K562 (cell line): ENCODE measurements around the gene FUT2. TPM values are rescaled to one million over a fixed set of nuclear protein-coding genes. Genes with fewer than 3 reads are reported as not detected.

Experiments used
- BDP1 ChIP-seq: IDR thresholded peaks from 3 replicates; pipeline ENCODE4 v1.6.1; 2011; ENCODE audit not compliant: insufficient read length, insufficient read depth
- EGR1 ChIP-seq: fragments of 450-650 bp; conservative IDR thresholded peaks from 2 replicates; pipeline ENCODE4 v1.6.1; 2017; ENCODE audit warnings: mild to moderate bottlenecking
- FOXJ3 ChIP-seq: sonication (generic); formaldehyde crosslinking; IDR thresholded peaks from 2 replicates; pipeline ENCODE4 v1.4.0; 2020; ENCODE audit warnings: mild to moderate bottlenecking, missing genetic modification reagents
- HOXB6 ChIP-seq: fragments of 250-450 bp; sonication (Bioruptor Pico); IDR thresholded peaks from 2 replicates; pipeline ENCODE4 v1.5.1; 2022; ENCODE audit warnings: mild to moderate bottlenecking, borderline replicate concordance
- KDM2B ChIP-seq: fragments of 250-450 bp; sonication (Bioruptor Pico); IDR thresholded peaks from 2 replicates; pipeline ENCODE4 v1.8.0; 2021; ENCODE audit warnings: mild to moderate bottlenecking, moderate library complexity
- MAFG ChIP-seq: fragments of 450-650 bp; conservative IDR thresholded peaks from 2 replicates; pipeline ENCODE4 v1.6.1; 2016; ENCODE audit warnings: missing genetic modification characterization, missing compliant biosample characterization
- NFRKB ChIP-seq: fragments of 450-650 bp; IDR thresholded peaks from 2 replicates; pipeline ENCODE4 v1.6.1; 2016; ENCODE audit warnings: low read depth
- PCBP2 ChIP-seq: fragments of 200-400 bp; formaldehyde crosslinking; IDR thresholded peaks from 2 replicates; pipeline ENCODE4 v1.6.1; 2018; ENCODE audit warnings: low read length, low read depth, mild to moderate bottlenecking, moderate library complexity; ENCODE audit not compliant: poor library complexity, severe bottlenecking
- RBM17 ChIP-seq: fragments of 200-400 bp; formaldehyde crosslinking; IDR thresholded peaks from 2 replicates; pipeline ENCODE4 v1.6.1; 2017; ENCODE audit warnings: low read depth, mild to moderate bottlenecking, low read length, borderline replicate concordance
- RNF219 ChIP-seq: fragments of 250-450 bp; sonication (Bioruptor Pico); IDR thresholded peaks from 2 replicates; pipeline ENCODE4 v1.5.0; 2022; ENCODE audit warnings: mild to moderate bottlenecking
- TAF15 ChIP-seq: fragments of 200-400 bp; formaldehyde crosslinking; IDR thresholded peaks from 2 replicates; pipeline ENCODE4 v1.6.1; 2017; ENCODE audit warnings: mild to moderate bottlenecking, low read depth, low read length, moderate library complexity
- TFAM ChIP-seq: fragments of 250-450 bp; sonication (Bioruptor Pico); conservative IDR thresholded peaks from 2 replicates; pipeline ENCODE4 v1.5.0; 2021; ENCODE audit warnings: mild to moderate bottlenecking, moderate library complexity
- ZFP36 ChIP-seq: fragments of 150-350 bp; IDR thresholded peaks from 2 replicates; pipeline ENCODE4 v1.6.1; 2018; ENCODE audit warnings: low read length, low read depth; ENCODE audit not compliant: partially characterized antibody
- ZNF12 ChIP-seq: sonication (generic); formaldehyde crosslinking; IDR thresholded peaks from 2 replicates; pipeline ENCODE4 v1.4.0; 2020; ENCODE audit warnings: mild to moderate bottlenecking, missing genetic modification reagents
- ZNF165 ChIP-seq: fragments of 250-450 bp; sonication (Bioruptor Pico); IDR thresholded peaks from 2 replicates; pipeline ENCODE4 v1.4.0; 2020; ENCODE audit warnings: borderline replicate concordance
- ZNF24 ChIP-seq: fragments of 450-650 bp; IDR thresholded peaks from 2 replicates; pipeline ENCODE4 v1.6.1; 2016
- ZNF253 ChIP-seq: fragments of 250-450 bp; sonication (Bioruptor Pico); conservative IDR thresholded peaks from 2 replicates; pipeline ENCODE4 v1.6.1; 2021; ENCODE audit warnings: mild to moderate bottlenecking
- polyA plus RNA-seq, 8 experiments: library from polyadenylated mRNA; depleted of rRNA in 4 of 8; stranded (reverse) in 5 of 8; unstranded in 3 of 8; fragments of >200 nt; fragmentation: Nextera tagmentation in 2 of 8; fragmentation: Illumina TruSeq in 1 of 8; extraction: Ambion mirVana in 2 of 8; extraction: Trizol in 1 of 8; gene quantifications; 2 replicates each; pipeline versions ENCODE4 v1.2.1 to v1.2.3, GENCODE V29; 2011 to 2014; ENCODE audit warnings: inconsistent platforms in 1 of 8, missing spikeins in 1 of 8
- total RNA-seq, 7 experiments: library from RNA; depleted of rRNA in 6 of 7; stranded (reverse); fragments of >200 nt in 6 of 7; fragmentation: Illumina TruSeq in 2 of 7; extraction: Trizol in 2 of 7; gene quantifications; 2 replicates each; pipeline versions ENCODE4 v1.2.1 to v1.2.3, GENCODE V29; 2011 to 2021; ENCODE audit warnings: low replicate concordance in 1 of 7
- TF ChIP-seq, protein P1 (sequence below): sonication (generic); formaldehyde crosslinking; IDR thresholded peaks from 2 replicates; pipeline ENCODE4 v1.8.1; 2023; ENCODE audit warnings: mild to moderate bottlenecking, missing genetic modification reagents
- TF ChIP-seq, protein P2 (sequence below): fragments of 450-650 bp; IDR thresholded peaks from 2 replicates; pipeline ENCODE4 v1.6.1; 2017; ENCODE audit warnings: antibody characterized with exemption
- TF ChIP-seq, protein P3 (sequence below): fragments of 250-450 bp; sonication (Bioruptor Pico); IDR thresholded peaks from 2 replicates; pipeline ENCODE4 v1.8.0; 2021; ENCODE audit warnings: mild to moderate bottlenecking, moderate library complexity

FUT2 gene
- total and polyA plus RNA-seq, 9 of the 15 experiments (the other 6 are each of a cell fraction or from before 2014, with no cell fraction given): 0.03 to 0.04 TPM; not detected in 7

DNA sequence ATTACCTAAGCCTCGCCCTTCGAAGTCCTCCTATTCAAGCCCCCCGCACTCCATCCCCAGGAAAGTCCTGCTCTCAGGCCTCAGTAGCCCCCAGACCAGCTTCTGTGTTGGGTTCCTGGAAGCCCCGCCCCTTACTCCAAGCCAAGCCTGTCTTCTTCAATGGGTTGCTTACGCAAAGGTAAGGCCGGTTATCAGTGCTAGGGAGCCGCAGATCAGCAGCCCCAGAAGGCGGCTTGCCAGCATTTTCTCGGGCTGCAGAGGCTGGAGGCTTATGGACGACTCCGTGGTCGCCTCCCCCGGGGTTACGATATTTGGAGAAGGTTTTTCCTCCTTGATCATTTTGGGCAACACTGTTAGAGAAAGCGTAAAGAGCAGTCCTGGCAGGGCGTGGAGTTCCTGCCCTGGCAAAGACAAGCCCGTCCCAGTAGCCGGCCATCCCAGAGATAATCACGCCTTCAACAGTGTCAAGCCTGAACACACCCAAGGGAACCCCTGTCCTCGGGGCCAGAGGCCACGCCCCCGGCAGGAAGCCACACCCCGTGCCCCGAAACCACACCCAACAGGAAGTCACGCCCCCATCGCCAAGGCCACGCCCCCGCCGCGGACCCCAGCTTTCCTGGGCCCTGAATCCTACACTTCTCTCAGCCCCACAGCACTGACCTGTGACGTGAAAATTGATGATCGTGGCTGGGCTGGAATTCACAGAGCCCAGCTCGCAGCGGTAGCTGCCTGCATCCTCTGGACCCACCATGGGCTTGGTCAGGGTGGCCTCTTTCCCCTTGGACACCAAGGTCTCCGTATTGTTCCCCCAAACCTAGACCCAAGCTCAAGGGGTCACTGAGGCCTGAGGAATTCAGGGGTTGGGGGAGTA lies 45.6 kb downstream of the FUT2 start (continued):
- TF ChIP-seq, protein P1, sequence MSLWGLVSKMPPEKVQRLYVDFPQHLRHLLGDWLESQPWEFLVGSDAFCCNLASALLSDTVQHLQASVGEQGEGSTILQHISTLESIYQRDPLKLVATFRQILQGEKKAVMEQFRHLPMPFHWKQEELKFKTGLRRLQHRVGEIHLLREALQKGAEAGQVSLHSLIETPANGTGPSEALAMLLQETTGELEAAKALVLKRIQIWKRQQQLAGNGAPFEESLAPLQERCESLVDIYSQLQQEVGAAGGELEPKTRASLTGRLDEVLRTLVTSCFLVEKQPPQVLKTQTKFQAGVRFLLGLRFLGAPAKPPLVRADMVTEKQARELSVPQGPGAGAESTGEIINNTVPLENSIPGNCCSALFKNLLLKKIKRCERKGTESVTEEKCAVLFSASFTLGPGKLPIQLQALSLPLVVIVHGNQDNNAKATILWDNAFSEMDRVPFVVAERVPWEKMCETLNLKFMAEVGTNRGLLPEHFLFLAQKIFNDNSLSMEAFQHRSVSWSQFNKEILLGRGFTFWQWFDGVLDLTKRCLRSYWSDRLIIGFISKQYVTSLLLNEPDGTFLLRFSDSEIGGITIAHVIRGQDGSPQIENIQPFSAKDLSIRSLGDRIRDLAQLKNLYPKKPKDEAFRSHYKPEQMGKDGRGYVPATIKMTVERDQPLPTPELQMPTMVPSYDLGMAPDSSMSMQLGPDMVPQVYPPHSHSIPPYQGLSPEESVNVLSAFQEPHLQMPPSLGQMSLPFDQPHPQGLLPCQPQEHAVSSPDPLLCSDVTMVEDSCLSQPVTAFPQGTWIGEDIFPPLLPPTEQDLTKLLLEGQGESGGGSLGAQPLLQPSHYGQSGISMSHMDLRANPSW: no peak
- TF ChIP-seq ZNF253 (CRISPR knock-in tag) (no peak), BDP1 (no peak), EGR1 (peak; percentile 49), TAF15 (no peak), ZNF24 (no peak), FOXJ3 (CRISPR knock-in tag) (no peak), ZNF165 (CRISPR knock-in tag) (no peak), KDM2B (no peak), RBM17 (no peak), RNF219 (CRISPR knock-in tag) (no peak), TFAM (CRISPR knock-in tag) (no peak), PCBP2 (no peak), NFRKB (no peak), ZFP36 (no peak), MAFG (tag) (no peak), HOXB6 (CRISPR knock-in tag) (no peak), ZNF12 (CRISPR knock-in tag) (no peak; the same call in 1 of the 2 replicates)
- TF ChIP-seq, protein P2, sequence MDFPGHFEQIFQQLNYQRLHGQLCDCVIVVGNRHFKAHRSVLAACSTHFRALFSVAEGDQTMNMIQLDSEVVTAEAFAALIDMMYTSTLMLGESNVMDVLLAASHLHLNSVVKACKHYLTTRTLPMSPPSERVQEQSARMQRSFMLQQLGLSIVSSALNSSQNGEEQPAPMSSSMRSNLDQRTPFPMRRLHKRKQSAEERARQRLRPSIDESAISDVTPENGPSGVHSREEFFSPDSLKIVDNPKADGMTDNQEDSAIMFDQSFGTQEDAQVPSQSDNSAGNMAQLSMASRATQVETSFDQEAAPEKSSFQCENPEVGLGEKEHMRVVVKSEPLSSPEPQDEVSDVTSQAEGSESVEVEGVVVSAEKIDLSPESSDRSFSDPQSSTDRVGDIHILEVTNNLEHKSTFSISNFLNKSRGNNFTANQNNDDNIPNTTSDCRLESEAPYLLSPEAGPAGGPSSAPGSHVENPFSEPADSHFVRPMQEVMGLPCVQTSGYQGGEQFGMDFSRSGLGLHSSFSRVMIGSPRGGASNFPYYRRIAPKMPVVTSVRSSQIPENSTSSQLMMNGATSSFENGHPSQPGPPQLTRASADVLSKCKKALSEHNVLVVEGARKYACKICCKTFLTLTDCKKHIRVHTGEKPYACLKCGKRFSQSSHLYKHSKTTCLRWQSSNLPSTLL: no peak
- TF ChIP-seq, protein P3, sequence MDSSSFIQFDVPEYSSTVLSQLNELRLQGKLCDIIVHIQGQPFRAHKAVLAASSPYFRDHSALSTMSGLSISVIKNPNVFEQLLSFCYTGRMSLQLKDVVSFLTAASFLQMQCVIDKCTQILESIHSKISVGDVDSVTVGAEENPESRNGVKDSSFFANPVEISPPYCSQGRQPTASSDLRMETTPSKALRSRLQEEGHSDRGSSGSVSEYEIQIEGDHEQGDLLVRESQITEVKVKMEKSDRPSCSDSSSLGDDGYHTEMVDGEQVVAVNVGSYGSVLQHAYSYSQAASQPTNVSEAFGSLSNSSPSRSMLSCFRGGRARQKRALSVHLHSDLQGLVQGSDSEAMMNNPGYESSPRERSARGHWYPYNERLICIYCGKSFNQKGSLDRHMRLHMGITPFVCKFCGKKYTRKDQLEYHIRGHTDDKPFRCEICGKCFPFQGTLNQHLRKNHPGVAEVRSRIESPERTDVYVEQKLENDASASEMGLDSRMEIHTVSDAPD (CRISPR knock-in tag): no peak
